HEK293T (cell line): ENCODE measurements around the gene NDN.

Source experiments
- CTCF ChIA-PET: fragments of 350-600 bp; formaldehyde crosslinking; extraction: SDS; loops from one replicate; lab custom pipeline; 2021; ENCODE audit warnings: antibody characterized with exemption, inconsistent platforms; lab: Yijun Ruan, JAX
- POLR2A ChIA-PET: fragments of 350-600 bp; formaldehyde crosslinking; extraction: SDS; loops from one replicate; lab custom pipeline; 2020; ENCODE audit warnings: antibody characterized with exemption, inconsistent platforms; lab: Yijun Ruan, JAX
- DNase-seq: peaks from one replicate; pipeline ENCODE4 v3.0.0; 2012; ENCODE audit warnings: mixed read lengths; ENCODE audit errors: extremely low spot score
- ARNT ChIP-seq: fragments of 450-650 bp; IDR thresholded peaks from 2 replicates; pipeline ENCODE4 v1.6.1; 2017; ENCODE audit warnings: mild to moderate bottlenecking
- BHLHE40 ChIP-seq: fragments of 450-650 bp; IDR thresholded peaks from 2 replicates; pipeline ENCODE4 v1.6.1; 2016; ENCODE audit warnings: mild to moderate bottlenecking, moderate library complexity, borderline replicate concordance
- CTBP1 ChIP-seq: fragments of 450-650 bp; IDR thresholded peaks from 2 replicates; pipeline ENCODE4 v1.6.1; 2016; ENCODE audit warnings: borderline replicate concordance
- ELF4 ChIP-seq: fragments of 450-650 bp; IDR thresholded peaks from 2 replicates; pipeline ENCODE4 v1.6.1; 2017; ENCODE audit warnings: antibody characterized with exemption
- FOXA1 ChIP-seq: fragments of 450-650 bp; IDR thresholded peaks from 2 replicates; pipeline ENCODE4 v1.6.1; 2016; ENCODE audit warnings: mild to moderate bottlenecking
- FOXK2 ChIP-seq: fragments of 450-650 bp; IDR thresholded peaks from 2 replicates; pipeline ENCODE4 v1.6.1; 2016; ENCODE audit warnings: mild to moderate bottlenecking
- FOXM1 ChIP-seq: fragments of 450-650 bp; IDR thresholded peaks from 2 replicates; pipeline ENCODE4 v1.6.1; 2017; ENCODE audit warnings: mild to moderate bottlenecking, borderline replicate concordance
- HDGF ChIP-seq: fragments of 450-650 bp; IDR thresholded peaks from 2 replicates; pipeline ENCODE4 v1.6.1; 2017; ENCODE audit warnings: antibody characterized with exemption, borderline replicate concordance
- L3MBTL2 ChIP-seq: fragments of 450-650 bp; conservative IDR thresholded peaks from 2 replicates; pipeline ENCODE4 v1.6.1; 2016; ENCODE audit warnings: mild to moderate bottlenecking
- LEF1 ChIP-seq: fragments of 450-650 bp; IDR thresholded peaks from 2 replicates; pipeline ENCODE4 v1.6.1; 2017; ENCODE audit warnings: mild to moderate bottlenecking, borderline replicate concordance
- NFRKB ChIP-seq: fragments of 450-650 bp; IDR thresholded peaks from 2 replicates; pipeline ENCODE4 v1.6.1; 2016; ENCODE audit warnings: mild to moderate bottlenecking, moderate library complexity
- PKNOX1 ChIP-seq: fragments of 450-650 bp; IDR thresholded peaks from 2 replicates; pipeline ENCODE4 v1.6.1; 2016
- SP1 ChIP-seq: fragments of 450-650 bp; IDR thresholded peaks from 2 replicates; pipeline ENCODE4 v1.6.1; 2017
- SUZ12 ChIP-seq: fragments of 450-650 bp; IDR thresholded peaks from 2 replicates; pipeline ENCODE4 v1.6.1; 2016; ENCODE audit warnings: mild to moderate bottlenecking
- TARDBP ChIP-seq: fragments of 450-650 bp; IDR thresholded peaks from 2 replicates; pipeline ENCODE4 v1.6.1; 2016
- ZNF384 ChIP-seq: fragments of 450-650 bp; IDR thresholded peaks from 2 replicates; pipeline ENCODE4 v1.6.1; 2016

The NDN gene

DNA sequence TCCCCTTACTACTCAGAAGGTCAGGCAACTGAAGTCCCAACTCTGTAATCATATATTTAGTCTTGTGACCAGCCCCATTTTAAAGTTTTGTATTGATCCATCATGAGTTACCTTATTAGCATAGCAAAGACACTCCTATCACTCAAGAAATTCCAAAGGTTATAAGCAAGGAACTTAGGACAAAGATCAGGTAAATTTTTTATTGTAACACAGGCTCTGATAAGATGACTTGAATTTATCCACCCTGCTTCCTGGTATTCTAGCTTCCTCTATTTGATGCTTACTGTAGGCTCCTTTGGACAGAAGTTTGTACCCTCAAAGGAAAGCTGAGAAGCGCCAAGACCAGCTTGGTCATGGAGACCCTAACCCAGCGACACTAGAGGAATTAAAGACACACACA, 8.2 kb upstream of the NDN start:
- TF ChIP-seq FOXK2 = no peak
- TF ChIP-seq FOXA1 = no peak
- no peak for TF ChIP-seq BHLHE40
- TF ChIP-seq HDGF = no peak
- TF ChIP-seq LEF1 = no peak
- no peak for TF ChIP-seq ARNT
- TF ChIP-seq PKNOX1 = no peak
- no peak for TF ChIP-seq SP1
- no peak for TF ChIP-seq TARDBP
- no peak for DNase-seq
- CTCF ChIA-PET = no interaction called here
- POLR2A ChIA-PET = no interaction called here

DNA sequence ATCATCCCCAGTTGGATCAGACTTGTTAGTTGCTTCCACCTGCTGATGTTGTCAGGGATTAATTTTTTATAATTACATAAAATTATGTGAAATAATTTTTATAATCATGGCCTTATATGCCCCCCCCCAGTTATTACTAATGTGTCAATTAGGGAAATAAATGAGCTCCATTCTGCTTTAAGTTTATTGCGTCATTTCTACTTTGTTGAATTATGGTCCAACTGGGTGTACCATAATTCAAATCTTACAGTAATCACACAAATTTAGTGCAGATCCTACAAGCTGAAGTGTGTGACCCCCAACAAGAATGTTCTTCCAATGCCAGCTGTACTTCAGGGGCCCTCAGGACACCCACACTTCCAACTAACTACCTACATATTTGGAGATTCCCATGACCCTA, 7.5 kb upstream of the NDN start:
- CTCF ChIA-PET = no interaction called here
- TF ChIP-seq NFRKB (no peak), BHLHE40 (no peak), ARNT (no peak), LEF1 (no peak), FOXM1 (no peak), PKNOX1 (no peak), SUZ12 (no peak), SP1 (no peak), FOXA1 (no peak), CTBP1 (no peak), ELF4 (no peak), FOXK2 (no peak), TARDBP (no peak), HDGF (no peak), ZNF384 (no peak)
- no peak for DNase-seq
- POLR2A ChIA-PET = no interaction called here

DNA sequence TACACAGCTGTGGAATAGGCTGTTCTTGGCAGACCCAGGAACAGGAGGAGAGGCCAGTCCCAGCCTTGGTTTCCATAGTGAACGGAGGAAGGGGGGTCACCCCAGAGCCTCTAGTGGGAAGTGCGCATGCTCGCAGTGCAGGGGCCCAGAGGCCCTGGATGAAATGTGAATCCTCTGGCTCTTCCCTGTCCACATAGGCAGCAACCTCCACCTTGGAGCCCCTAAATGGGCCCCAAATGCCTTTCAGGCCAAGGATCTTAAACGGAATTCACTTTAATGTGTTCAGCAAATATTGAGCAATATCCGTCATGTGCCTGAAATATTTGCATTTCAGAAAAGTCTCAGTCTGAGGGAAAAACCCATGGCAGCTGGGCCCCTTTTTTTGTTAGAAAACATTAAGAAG, 3.3 kb upstream of the NDN start:
- ChIA-PET CTCF (no interaction called here), POLR2A (no interaction called here)
- no peak for TF ChIP-seq TARDBP
- no peak for TF ChIP-seq ARNT
- TF ChIP-seq FOXA1 = no peak
- no peak for TF ChIP-seq PKNOX1
- TF ChIP-seq SUZ12 = no peak
- TF ChIP-seq ZNF384 = no peak
- no peak for TF ChIP-seq BHLHE40
- TF ChIP-seq LEF1 = no peak
- no peak for TF ChIP-seq FOXK2
- TF ChIP-seq HDGF = no peak
- TF ChIP-seq CTBP1 = no peak
- TF ChIP-seq SP1 = no peak
- no peak for DNase-seq

- no peak for DNase-seq
- CTCF ChIA-PET = no interaction called here
- POLR2A ChIA-PET = no interaction called here
- no peak for TF ChIP-seq BHLHE40
- TF ChIP-seq ARNT = no peak
- TF ChIP-seq HDGF = no peak
- no peak for TF ChIP-seq SUZ12
- no peak for TF ChIP-seq PKNOX1
- no peak for TF ChIP-seq TARDBP
- no peak for TF ChIP-seq SP1
- no peak for TF ChIP-seq L3MBTL2
These were observed 2.9 kb upstream of the NDN start for GRCh38 chr15:23690015-23690414.

DNA sequence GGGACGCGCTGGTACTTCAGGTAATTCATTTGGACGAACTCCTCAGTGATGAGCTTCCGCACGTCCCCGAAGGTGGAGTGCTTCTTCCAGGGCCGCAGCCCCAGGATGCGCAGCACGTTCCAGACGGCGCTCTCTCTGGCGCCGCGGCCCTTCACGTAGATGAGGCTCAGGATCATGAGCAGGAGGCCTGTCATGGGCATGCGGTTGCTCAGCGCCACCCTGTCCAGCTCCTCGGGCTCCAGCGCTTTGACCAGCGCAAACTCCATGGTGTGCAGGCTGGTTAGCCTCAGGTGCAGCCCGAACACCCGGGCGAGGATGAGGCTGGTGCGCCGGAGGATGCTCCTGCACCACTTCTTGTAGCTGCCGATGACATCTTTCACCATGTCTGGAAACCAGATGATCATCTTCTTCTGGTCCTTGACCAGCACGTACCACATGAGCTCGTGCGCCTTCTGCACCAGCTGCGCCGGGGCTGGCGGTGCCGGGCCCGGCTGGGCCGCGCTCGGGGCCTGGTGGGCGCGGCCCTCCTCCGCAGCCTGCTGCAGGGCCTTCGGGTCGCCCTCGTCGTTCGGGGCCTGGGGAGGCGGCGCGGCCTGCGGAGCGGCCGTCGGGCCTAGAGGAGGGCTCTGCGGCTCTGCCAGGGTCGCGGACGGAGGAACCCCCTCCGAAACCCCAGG, 501 bp downstream of the NDN start:
- no peak for DNase-seq
- TF ChIP-seq FOXM1 (no peak), CTBP1 (no peak), TARDBP (no peak), PKNOX1 (no peak), SUZ12 (no peak), ARNT (no peak), FOXA1 (no peak), ZNF384 (no peak), FOXK2 (no peak), LEF1 (no peak), SP1 (no peak), NFRKB (no peak), ELF4 (no peak), L3MBTL2 (no peak), HDGF (no peak), BHLHE40 (no peak)
- ChIA-PET CTCF (no interaction called here), POLR2A (no interaction called here)
